RKO (cell line): ENCODE data around the gene TLR5.
A peak's percentile ranks its signal among the peaks of the same experiment; 100 is the strongest.
"Not testable (repeated sequence)": the region's sequence is repeated elsewhere in the genome, so short reads cannot be mapped to it uniquely, and the experiment has no call there.

Source experiments
- DNase-seq: peaks from one replicate; pipeline ENCODE4 v3.0.0-alpha.2; 2016; ENCODE audit warnings: low spot score

The TLR5 gene, protein sequence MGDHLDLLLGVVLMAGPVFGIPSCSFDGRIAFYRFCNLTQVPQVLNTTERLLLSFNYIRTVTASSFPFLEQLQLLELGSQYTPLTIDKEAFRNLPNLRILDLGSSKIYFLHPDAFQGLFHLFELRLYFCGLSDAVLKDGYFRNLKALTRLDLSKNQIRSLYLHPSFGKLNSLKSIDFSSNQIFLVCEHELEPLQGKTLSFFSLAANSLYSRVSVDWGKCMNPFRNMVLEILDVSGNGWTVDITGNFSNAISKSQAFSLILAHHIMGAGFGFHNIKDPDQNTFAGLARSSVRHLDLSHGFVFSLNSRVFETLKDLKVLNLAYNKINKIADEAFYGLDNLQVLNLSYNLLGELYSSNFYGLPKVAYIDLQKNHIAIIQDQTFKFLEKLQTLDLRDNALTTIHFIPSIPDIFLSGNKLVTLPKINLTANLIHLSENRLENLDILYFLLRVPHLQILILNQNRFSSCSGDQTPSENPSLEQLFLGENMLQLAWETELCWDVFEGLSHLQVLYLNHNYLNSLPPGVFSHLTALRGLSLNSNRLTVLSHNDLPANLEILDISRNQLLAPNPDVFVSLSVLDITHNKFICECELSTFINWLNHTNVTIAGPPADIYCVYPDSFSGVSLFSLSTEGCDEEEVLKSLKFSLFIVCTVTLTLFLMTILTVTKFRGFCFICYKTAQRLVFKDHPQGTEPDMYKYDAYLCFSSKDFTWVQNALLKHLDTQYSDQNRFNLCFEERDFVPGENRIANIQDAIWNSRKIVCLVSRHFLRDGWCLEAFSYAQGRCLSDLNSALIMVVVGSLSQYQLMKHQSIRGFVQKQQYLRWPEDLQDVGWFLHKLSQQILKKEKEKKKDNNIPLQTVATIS

GRCh38 chr1:223142795-223143536 is at the start of gene TLR5:
Gene TLR5, minus strand, starts transcription at chr1:223143248. Its CDS starts 30,217 bp downstream, at chr1:223113031.
- DNase-seq, result peak; percentile 60

- peak; percentile 24 for DNase-seq
Measured at GRCh38 chr1:223189903-223190724, 47.1 kb upstream of the TLR5 start.

- DNase-seq, result no peak
Measured at GRCh38 chr1:223189525-223189902, 46.5 kb upstream of the TLR5 start.

- DNase-seq, result no peak
Measured at GRCh38 chr1:223188618-223189356, 45.7 kb upstream of the TLR5 start.

DNA sequence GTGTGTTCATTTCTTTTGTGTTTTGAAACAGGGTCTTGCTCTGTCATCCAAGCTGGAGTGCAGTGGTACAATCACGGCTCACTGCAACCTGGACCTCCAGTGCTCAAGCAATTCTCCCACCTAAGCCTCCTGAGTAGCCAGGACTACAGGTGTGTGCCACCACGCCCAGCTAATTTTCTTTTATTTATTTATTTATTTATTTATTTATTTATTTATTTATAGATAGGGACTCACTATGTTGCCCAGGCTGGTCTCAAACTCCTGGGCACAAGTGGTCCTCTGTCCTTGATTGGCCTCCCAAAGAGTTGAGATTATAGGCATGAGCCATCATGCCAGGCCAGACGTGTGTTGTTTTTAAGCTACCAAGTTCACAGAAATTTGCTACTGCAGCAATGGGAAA is 43.8 kb upstream of the TLR5 start:
- no peak for DNase-seq

- DNase-seq, result peak; percentile 30
Measured at GRCh38 chr1:223183268-223183862, 40.3 kb upstream of the TLR5 start.

- DNase-seq, result no peak
Measured at GRCh38 chr1:223180731-223181321, 37.8 kb upstream of the TLR5 start.

- no peak for DNase-seq
Measured at GRCh38 chr1:223179786-223180185, 36.7 kb upstream of the TLR5 start.

- DNase-seq, result no peak
Measured at GRCh38 chr1:223179280-223179679, 36.2 kb upstream of the TLR5 start.

GRCh38 chr1:223177681-223178080 is 34.6 kb upstream of the TLR5 start:
- no peak for DNase-seq

DNA sequence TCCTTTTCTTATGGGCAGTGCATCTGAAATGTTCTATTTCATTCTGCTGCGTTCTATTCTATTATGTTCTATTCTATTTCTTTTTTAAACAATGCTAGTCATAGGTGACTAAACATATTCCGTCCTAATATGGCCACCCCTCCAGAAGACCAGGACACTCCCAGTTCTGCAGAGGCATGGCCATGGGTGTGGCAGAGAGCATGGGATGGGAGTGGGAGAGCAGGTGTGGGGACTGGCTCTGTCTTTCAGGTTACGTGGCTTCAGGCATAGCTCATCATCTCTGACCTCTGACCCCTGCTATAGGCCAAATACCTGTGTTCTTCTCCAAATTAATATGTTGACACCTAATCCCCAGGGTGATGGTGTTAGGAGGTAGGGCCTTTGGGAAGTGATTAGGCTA is 33.4 kb upstream of the TLR5 start:
- DNase-seq, result no peak

DNA sequence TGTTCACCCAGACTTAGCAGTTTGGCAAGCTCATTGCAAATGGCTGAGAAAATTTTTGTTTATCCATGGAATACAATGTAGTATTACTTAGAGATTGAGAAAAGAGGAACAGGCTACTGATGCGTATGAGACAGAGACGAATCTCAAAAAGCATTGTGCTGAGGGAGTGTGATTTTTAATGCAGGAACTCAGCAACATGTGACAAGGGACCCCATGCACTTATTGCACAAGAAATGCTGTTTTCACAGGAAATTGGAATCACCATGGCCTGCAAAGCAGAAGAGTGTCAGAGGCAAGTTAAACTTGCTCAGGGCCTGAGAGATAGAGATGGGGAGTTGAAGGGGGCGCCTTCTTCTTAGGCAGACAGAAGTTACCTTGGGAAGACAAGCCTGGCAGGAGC is 32.6 kb upstream of the TLR5 start:
- no peak for DNase-seq

- peak; percentile 19 for DNase-seq
Measured at GRCh38 chr1:223175032-223175431, 32.0 kb upstream of the TLR5 start.

- not testable (repeated sequence) for DNase-seq
Measured at GRCh38 chr1:223169458-223169857, 26.4 kb upstream of the TLR5 start.

- DNase-seq, result no peak
Measured at GRCh38 chr1:223161321-223161720, 18.3 kb upstream of the TLR5 start.

- no peak for DNase-seq
Measured at GRCh38 chr1:223156343-223156742, 13.3 kb upstream of the TLR5 start.

- DNase-seq, result no peak
Measured at GRCh38 chr1:223155153-223155552, 12.1 kb upstream of the TLR5 start.

DNA sequence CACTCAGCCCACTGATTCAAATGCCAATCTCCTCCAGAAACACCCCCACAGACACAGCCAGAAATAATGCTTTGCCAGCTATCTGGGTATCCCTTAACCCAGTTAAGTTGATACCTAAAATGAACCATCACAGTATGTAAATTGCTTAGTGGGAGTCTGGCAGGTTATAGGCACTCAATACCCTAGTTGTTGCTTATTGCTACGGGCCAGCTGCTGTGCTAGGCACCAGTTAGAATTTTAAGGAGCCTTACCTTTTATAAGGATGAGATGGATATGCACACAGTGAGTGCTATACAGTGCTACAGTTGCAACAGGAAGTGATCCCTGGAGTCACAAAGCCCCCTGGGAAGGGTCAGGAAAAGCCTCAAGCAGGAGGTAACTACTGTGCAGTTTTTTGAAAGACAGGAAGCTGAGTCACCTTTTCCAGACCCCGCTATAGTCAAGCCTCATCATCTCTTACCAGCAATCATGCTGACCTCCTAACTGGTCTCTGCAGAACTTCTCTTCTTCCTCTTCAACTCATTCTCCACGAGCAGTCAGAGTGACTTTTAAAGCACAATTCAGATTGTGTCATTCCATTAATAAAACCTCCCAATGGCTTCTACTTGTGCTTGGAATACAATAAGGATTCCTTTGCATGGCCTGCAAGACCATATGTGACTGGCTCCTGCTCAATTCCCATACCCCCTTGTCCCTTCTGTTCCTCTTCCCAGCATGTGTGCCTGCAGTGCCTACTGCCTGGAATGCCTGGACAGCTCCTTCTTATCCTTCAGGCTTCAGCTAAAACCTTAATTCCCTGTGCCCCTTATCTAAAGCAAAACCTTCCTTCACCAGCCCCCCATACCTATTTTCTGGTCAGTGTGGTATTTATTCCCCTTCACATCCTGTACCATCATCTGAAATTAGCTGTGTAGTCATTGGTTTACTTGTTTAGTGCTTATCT is 10.4 kb upstream of the TLR5 start:
- peak; percentile 48 for DNase-seq

DNA sequence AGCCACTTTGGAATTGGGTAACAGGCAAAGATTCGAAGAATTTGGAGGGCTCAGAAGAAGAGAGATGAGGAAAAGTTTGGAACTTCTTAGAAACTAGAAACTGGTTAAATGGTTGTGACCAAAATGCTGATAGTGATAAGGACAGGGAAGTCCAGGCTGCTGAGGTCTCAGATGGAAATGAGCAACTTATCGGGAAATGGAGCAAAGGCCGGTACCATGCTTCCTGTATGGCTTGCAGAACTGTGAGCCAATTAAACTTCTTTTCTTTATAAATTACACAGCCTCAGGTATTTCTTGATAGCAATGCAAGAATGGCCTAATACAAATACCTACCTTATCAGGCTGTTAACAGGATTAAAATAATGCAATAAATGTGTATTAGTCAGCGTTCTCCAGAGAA is 9.4 kb upstream of the TLR5 start:
- DNase-seq, result no peak
